HepG2 (cell line): Measurements from ENCODE around the gene TBX10. TPM values are rescaled to one million over a fixed set of nuclear protein-coding genes. Genes with fewer than 3 reads are reported as not detected.

Source experiments
- ATAC-seq: fragments of 200-7000 bp; cut with Tn5 transposase; 3 replicates; pipeline ENCODE4 v1.9.1; 2020; ENCODE audit warnings: mild to moderate bottlenecking, moderate library complexity
- BruUV-seq: library from RNA; stranded (reverse); fragments of 400-500 nt; replicated peaks from 2 replicates; lab custom pipeline; 2021; lab: Mats Ljungman, UMichigan
- CTCF ChIA-PET: fragments of 300-600 bp; formaldehyde crosslinking; extraction: SDS; loops from one replicate; lab custom pipeline; 2021; ENCODE audit warnings: low total read pairs, inconsistent platforms, low intra/inter-chr PET ratio; lab: Yijun Ruan, JAX
- POLR2A ChIA-PET: fragments of 350-600 bp; sonication (Branson Sonifier 250); formaldehyde crosslinking; loops from one replicate; lab custom pipeline; 2020; ENCODE audit warnings: antibody characterized with exemption, inconsistent platforms; lab: Yijun Ruan, JAX
- DNase-seq: peaks from one replicate; pipeline ENCODE4 v3.0.0-alpha.2; 2015; ENCODE audit warnings: low spot score
- FAIRE-seq: peaks from 3 replicates; lab custom pipeline; 2011; peaks lifted over from hg19 to GRCh38; lab: Jason Lieb, UNC
- H2AFZ ChIP-seq: one replicate; pipeline ENCODE4 v1.6.1; 2011; ENCODE audit warnings: low read length, inconsistent platforms
- H3K27ac ChIP-seq: fragments of 300-600 bp; 3 replicates; pipeline ENCODE4 v1.8.0; 2011; ENCODE audit warnings: mixed run types, mild to moderate bottlenecking, mixed read lengths, low read length, inconsistent platforms; ENCODE audit not compliant: insufficient read depth; ENCODE audit errors: extremely low read length
- H3K27me3 ChIP-seq, 2 experiments: fragments of 200-600 bp in 1 of 2; 2 replicates in 1 of 2; 3 replicates in 1 of 2; pipeline versions ENCODE4 v1.6.0 to v1.8.0; 2011; ENCODE audit warnings: low read length in 2 of 2, mild to moderate bottlenecking in 2 of 2, moderate library complexity in 2 of 2, inconsistent platforms in 1 of 2; ENCODE audit not compliant: insufficient read depth in 2 of 2, control insufficient read depth in 1 of 2
- H3K36me3 ChIP-seq, 2 experiments: fragments of 200-600 bp in 1 of 2; replicated peaks in 1 of 2; 2 replicates in 1 of 2; 3 replicates in 1 of 2; pipeline versions ENCODE4 v1.5.1 to v1.8.0; 2011; ENCODE audit warnings: low read length in 2 of 2, inconsistent platforms in 1 of 2; ENCODE audit not compliant: insufficient read depth in 2 of 2, control insufficient read depth in 1 of 2
- H3K4me1 ChIP-seq: 2 replicates; pipeline ENCODE4 v1.5.1; 2012; ENCODE audit warnings: low read length, inconsistent platforms; ENCODE audit not compliant: insufficient read depth
- H3K4me2 ChIP-seq: 2 replicates; pipeline ENCODE4 v1.6.0; 2011; ENCODE audit warnings: low read depth, low read length, inconsistent platforms
- H3K4me3 ChIP-seq, 3 experiments: fragments of 200-600 bp in 1 of 3; sonication (generic), shearing (Covaris generic) in 1 of 3; replicated peaks in 1 of 3; 2 replicates each; pipeline ENCODE4 v1.5.1; 2011 to 2016; ENCODE audit warnings: low read length in 3 of 3, inconsistent platforms in 2 of 3, low read depth in 2 of 3, mild to moderate bottlenecking in 2 of 3, control low read depth in 1 of 3, mixed read lengths in 1 of 3; ENCODE audit not compliant: insufficient read depth in 1 of 3
- H3K79me2 ChIP-seq: one replicate; pipeline ENCODE4 v1.6.1; 2011; ENCODE audit warnings: low read length, inconsistent platforms; ENCODE audit not compliant: insufficient read depth
- H3K9ac ChIP-seq: 2 replicates; pipeline ENCODE4 v1.6.0; 2011; ENCODE audit warnings: mild to moderate bottlenecking, low read depth, low read length, inconsistent platforms; ENCODE audit not compliant: insufficient read depth
- H3K9me3 ChIP-seq: 2 replicates; pipeline ENCODE4 v1.5.1; 2012; ENCODE audit warnings: mild to moderate bottlenecking, low read length
- H4K20me1 ChIP-seq: 2 replicates; pipeline ENCODE4 v1.6.0; 2011; ENCODE audit warnings: inconsistent platforms, mild to moderate bottlenecking, low read length, moderate library complexity; ENCODE audit not compliant: insufficient read depth
- GTF2F1 ChIP-seq: fragments of 150-350 bp; IDR thresholded peaks from 2 replicates; pipeline ENCODE4 v1.6.1; 2014; ENCODE audit warnings: low read length
- ONECUT2 ChIP-seq: sonication (generic); formaldehyde crosslinking; IDR thresholded peaks from 2 replicates; pipeline ENCODE4 v1.4.0; 2020; ENCODE audit warnings: missing genetic modification reagents
- POLR2A ChIP-seq, 2 experiments: IDR thresholded peaks; 2 replicates each; pipeline ENCODE4 v1.6.1; 2011; ENCODE audit warnings: low read depth in 2 of 2, low read length in 2 of 2, mild to moderate bottlenecking in 1 of 2, moderate library complexity in 1 of 2; ENCODE audit not compliant: insufficient read depth in 1 of 2
- SRSF1 ChIP-seq: fragments of 200-400 bp; formaldehyde crosslinking; optimal IDR thresholded peaks from 2 replicates; pipeline ENCODE3; 2017; ENCODE audit warnings: mild to moderate bottlenecking, low read depth, low read length, moderate library complexity
- TSC22D2 ChIP-seq: sonication (generic); formaldehyde crosslinking; IDR thresholded peaks from 2 replicates; pipeline ENCODE4 v1.5.1; 2020; ENCODE audit warnings: missing genetic modification reagents, mild to moderate bottlenecking, borderline replicate concordance
- ZFP36L1 ChIP-seq: sonication (generic); formaldehyde crosslinking; IDR thresholded peaks from 2 replicates; pipeline ENCODE4 v1.8.0; 2022; ENCODE audit warnings: mild to moderate bottlenecking, missing genetic modification reagents, moderate library complexity
- WGBS: methylation state at CpG from one replicate; pipeline ENCODE4 v1.1.6; 2017; ENCODE audit warnings: low lambda C conversion rate; 5-methylcytosine and 5-hydroxymethylcytosine counted together
- in situ Hi-C: cut with HindIII; loops from 2 replicates; pipeline ENCODE4 v1.10.0; 2017; ENCODE audit warnings: low pct_unique_long_range_greater_than_20kb; ENCODE audit not compliant: extremely low pct_ligation_motif_present
- intact Hi-C: fragments of 100-400 bp; cut with micrococcal nuclease; formaldehyde crosslinking; loops from one replicate; pipeline ENCODE4 v1.10.0; 2022; ENCODE audit not compliant: unreplicated experiment
- polyA plus RNA-seq, 8 experiments: library from polyadenylated mRNA; depleted of rRNA in 3 of 8; stranded (reverse) in 7 of 8; unstranded in 1 of 8; fragments of >200 nt; fragmentation: Illumina TruSeq in 4 of 8; extraction: Trizol in 4 of 8; gene quantifications; 2 replicates each; pipeline versions ENCODE4 v1.2.1 to v1.2.3, GENCODE V29; 2011 to 2016; ENCODE audit warnings: low read depth in 4 of 8, missing spikeins in 1 of 8, mixed read lengths in 1 of 8; ENCODE audit not compliant: insufficient read depth in 1 of 8
- total RNA-seq, 5 experiments: library from RNA; depleted of rRNA; stranded (reverse); fragments of >200 nt; fragmentation: Illumina TruSeq; extraction: Trizol; gene quantifications; 2 replicates each; pipeline ENCODE4 v1.2.3, GENCODE V29; 2016; ENCODE audit warnings: low read depth in 1 of 5

The TBX10 gene
- total and polyA plus RNA-seq, 2 of the 13 experiments (the other 11 are each of a cell fraction or from before 2014, with no cell fraction given), result 0.27 to 1.7 TPM

- no peak overlapping the region for H2AFZ ChIP-seq
- no peaks in the 10 kb centered on the region for H3K4me1 ChIP-seq
- in situ Hi-C loops, result loop anchor here (25.0 kb wide), 1 partner anchor 116 kb away; no protein-coding TSS in a partner anchor
- TF ChIP-seq ZFP36L1 (no peak), GTF2F1 (no peak), POLR2A (IDR thresholded peaks at IDR 0.05; ENCODE audit: insufficient read depth in 1 of 2, low read depth in 2 of 2, low read length in 2 of 2) (no peak), ONECUT2 (CRISPR knock-in tag) (no peak), SRSF1 (no peak)
- no TSS peak for BruUV-seq
- intact Hi-C loops, result no loop called here
- H3K27ac ChIP-seq, result no peak overlapping the region
- H3K4me2 ChIP-seq, result no peak overlapping the region
- ChIA-PET CTCF (no interaction called here), POLR2A (no interaction called here)
- 24% methylated on average over 4 of the region's 8 CpGs for WGBS
- ATAC-seq (no peak), FAIRE-seq (no peak), DNase-seq (no peak)
- H3K9me3 ChIP-seq, result no peaks in the 10 kb centered on the region
- H3K27me3 ChIP-seq, result peaks cover 2 to 25% of the 10 kb centered on the region in 2 experiments; a peak in 3 of 5 replicates
- H3K4me3 ChIP-seq, result no peak overlapping the region
- no peak overlapping the region for H3K9ac ChIP-seq
- no peaks in the 10 kb centered on the region for H3K36me3 ChIP-seq
- H4K20me1 ChIP-seq, result no peaks in the 10 kb centered on the region
- H3K79me2 ChIP-seq, result no peaks in the 10 kb centered on the region
These were observed 31.6 kb upstream of the TBX10 start for GRCh38 chr11:67671211-67671520.

- Histone ChIP-seq H3K4me1 (no peaks in the 10 kb centered on the region), H3K9ac (no peak overlapping the region), H3K27me3 (peaks cover 2 to 22% of the 10 kb centered on the region in 2 experiments; a peak in 3 of 5 replicates), H3K79me2 (no peaks in the 10 kb centered on the region), H3K27ac (no peak overlapping the region), H2AFZ (no peak overlapping the region), H3K36me3 (no peaks in the 10 kb centered on the region), H3K4me3 (no peak overlapping the region), H3K9me3 (no peaks in the 10 kb centered on the region), H4K20me1 (no peaks in the 10 kb centered on the region), H3K4me2 (no peak overlapping the region)
- 10% methylated on average over 4 of the region's 23 CpGs for WGBS
- POLR2A ChIA-PET, result no interaction called here
- in situ Hi-C loops, result loop anchor here (25.0 kb wide), 1 partner anchor 117 kb away; no protein-coding TSS in a partner anchor
- FAIRE-seq (no peak), ATAC-seq (no peak), DNase-seq (no peak)
- no TSS peak for BruUV-seq
- intact Hi-C loops, result no loop called here
- CTCF ChIA-PET, result no interaction called here
- TF ChIP-seq TSC22D2 (CRISPR knock-in tag), result no peak
These were observed 31.0 kb upstream of the TBX10 start for GRCh38 chr11:67670316-67671210.
